ENCODE results near the gene PTDSS2. TPM values are rescaled to one million over a fixed set of nuclear protein-coding genes. Genes with fewer than 3 reads are reported as not detected.

The PTDSS2 gene
- total and polyA plus RNA-seq, 4 donors, result 5.1 to 15.6 (median 10.2) TPM

DNA sequence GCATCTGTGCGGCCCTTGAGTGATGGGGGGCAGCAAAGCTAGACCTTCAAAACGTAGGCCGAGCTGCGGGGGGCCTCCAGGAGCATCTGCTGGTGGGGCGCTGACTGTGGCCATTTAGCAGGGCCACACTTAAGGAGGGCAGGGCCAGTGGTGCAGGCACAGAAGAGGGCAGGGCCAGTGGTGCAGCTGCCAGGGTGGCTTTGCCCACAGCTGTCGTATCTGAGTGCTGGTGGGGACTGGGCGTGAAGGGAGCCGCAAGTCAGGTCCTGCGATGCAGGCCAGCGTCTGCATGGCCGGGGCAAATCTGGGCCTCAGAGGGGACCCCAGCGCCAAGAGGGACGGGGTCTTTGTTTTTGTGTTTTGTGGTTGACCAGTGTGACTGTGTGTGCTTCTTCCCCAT, 29.2 kb downstream of the PTDSS2 start:
- TF ChIP-seq FOXA1 (IDR thresholded peaks at IDR 0.05) (no peak), SP1 (IDR thresholded peaks at IDR 0.05) (no peak), HNF4A (conservative IDR thresholded peaks at IDR 0.05) (no peak), RAD21 (IDR thresholded peaks at IDR 0.05) (no peak), JUND (IDR thresholded peaks at IDR 0.05) (no peak), TAF1 (conservative IDR thresholded peaks at IDR 0.05) (no peak)
- TF ChIP-seq, protein P1, sequence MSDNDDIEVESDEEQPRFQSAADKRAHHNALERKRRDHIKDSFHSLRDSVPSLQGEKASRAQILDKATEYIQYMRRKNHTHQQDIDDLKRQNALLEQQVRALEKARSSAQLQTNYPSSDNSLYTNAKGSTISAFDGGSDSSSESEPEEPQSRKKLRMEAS (IDR thresholded peaks at IDR 0.05), result no peak
- TF ChIP-seq, protein P2, sequence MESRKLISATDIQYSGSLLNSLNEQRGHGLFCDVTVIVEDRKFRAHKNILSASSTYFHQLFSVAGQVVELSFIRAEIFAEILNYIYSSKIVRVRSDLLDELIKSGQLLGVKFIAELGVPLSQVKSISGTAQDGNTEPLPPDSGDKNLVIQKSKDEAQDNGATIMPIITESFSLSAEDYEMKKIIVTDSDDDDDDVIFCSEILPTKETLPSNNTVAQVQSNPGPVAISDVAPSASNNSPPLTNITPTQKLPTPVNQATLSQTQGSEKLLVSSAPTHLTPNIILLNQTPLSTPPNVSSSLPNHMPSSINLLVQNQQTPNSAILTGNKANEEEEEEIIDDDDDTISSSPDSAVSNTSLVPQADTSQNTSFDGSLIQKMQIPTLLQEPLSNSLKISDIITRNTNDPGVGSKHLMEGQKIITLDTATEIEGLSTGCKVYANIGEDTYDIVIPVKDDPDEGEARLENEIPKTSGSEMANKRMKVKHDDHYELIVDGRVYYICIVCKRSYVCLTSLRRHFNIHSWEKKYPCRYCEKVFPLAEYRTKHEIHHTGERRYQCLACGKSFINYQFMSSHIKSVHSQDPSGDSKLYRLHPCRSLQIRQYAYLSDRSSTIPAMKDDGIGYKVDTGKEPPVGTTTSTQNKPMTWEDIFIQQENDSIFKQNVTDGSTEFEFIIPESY (IDR thresholded peaks at IDR 0.05), result no peak
- Histone ChIP-seq H3K4me1 (ENCODE audit: control insufficient read depth in 4 of 4, insufficient read depth in 4 of 4, low read length in 3 of 4) (no peaks in the 10 kb centered on the region), H3K9me3 (ENCODE audit: control insufficient read depth in 4 of 4, low read length in 3 of 4) (no peaks in the 10 kb centered on the region), H3K4me3 (ENCODE audit: low read depth in 1 of 3, low read length in 3 of 3) (no peak overlapping the region), H3K27me3 (ENCODE audit: control insufficient read depth in 4 of 4, insufficient read depth in 4 of 4, low read length in 3 of 4) (no peaks in the 10 kb centered on the region), H3K36me3 (ENCODE audit: control insufficient read depth in 4 of 4, insufficient read depth in 3 of 4, low read depth in 1 of 4, low read length in 3 of 4) (no peaks in the 10 kb centered on the region), H3K27ac (ENCODE audit: low read depth in 1 of 2, low read length in 2 of 2) (no peak overlapping the region), H3K9ac (ENCODE audit: low read depth in 1 of 2, low read length in 2 of 2) (no peak overlapping the region)
- WGBS, result 95% methylated on average over 13 of the region's 13 CpGs
- no peak for DNase-seq (ENCODE audit: low spot score)

DNA sequence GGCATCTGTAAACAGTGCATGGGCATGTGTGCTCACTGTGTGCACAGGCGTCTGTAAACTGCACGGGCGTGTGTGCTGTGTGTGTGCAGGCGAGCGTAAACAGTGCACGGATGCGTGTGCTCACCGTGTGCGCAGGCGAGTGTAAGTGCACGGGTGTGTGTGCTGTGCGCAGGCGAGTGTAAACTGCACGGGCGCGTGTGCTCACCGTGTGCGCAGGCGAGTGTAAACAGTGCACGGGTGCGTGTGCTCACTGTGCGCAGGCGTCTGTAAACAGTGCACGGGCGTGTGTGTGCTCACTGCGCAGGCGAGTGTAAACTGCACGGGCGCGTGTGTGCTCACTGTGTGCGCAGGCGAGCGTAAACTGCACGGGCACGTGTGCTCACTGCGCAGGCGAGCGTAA, 34.5 kb downstream of the PTDSS2 start:
- H3K27ac ChIP-seq (ENCODE audit: low read depth in 1 of 2, low read length in 2 of 2), result no peak overlapping the region
- H3K9ac ChIP-seq (ENCODE audit: low read depth in 1 of 2, low read length in 2 of 2), result no peak overlapping the region
- TF ChIP-seq RXRA (IDR thresholded peaks at IDR 0.05), result no peak
- TF ChIP-seq TAF1 (conservative IDR thresholded peaks at IDR 0.05), result no peak
- no peak for TF ChIP-seq YY1 (IDR thresholded peaks at IDR 0.05)
- TF ChIP-seq, protein P1 (IDR thresholded peaks at IDR 0.05), result no peak
- no peak for TF ChIP-seq EGR1 (IDR thresholded peaks at IDR 0.05; ENCODE audit: low read depth in 2 of 2)
- no peaks in the 10 kb centered on the region for H3K9me3 ChIP-seq (ENCODE audit: control insufficient read depth in 4 of 4, low read length in 3 of 4)
- H3K36me3 ChIP-seq (ENCODE audit: control insufficient read depth in 4 of 4, insufficient read depth in 3 of 4, low read depth in 1 of 4, low read length in 3 of 4), result peaks cover 0 to 6% (median 1%) of the 10 kb centered on the region in 4 donors
- H3K4me3 ChIP-seq (ENCODE audit: low read depth in 1 of 3, low read length in 3 of 3), result no peak overlapping the region
- 97% methylated on average over 38 of the region's 38 CpGs for WGBS
- H3K4me1 ChIP-seq (ENCODE audit: control insufficient read depth in 4 of 4, insufficient read depth in 4 of 4, low read length in 3 of 4), result peaks cover 0 to 2% (median 0%) of the 10 kb centered on the region in 4 donors
- H3K27me3 ChIP-seq (ENCODE audit: control insufficient read depth in 4 of 4, insufficient read depth in 4 of 4, low read length in 3 of 4), result no peaks in the 10 kb centered on the region
- DNase-seq (ENCODE audit: low spot score), result no peak

DNA sequence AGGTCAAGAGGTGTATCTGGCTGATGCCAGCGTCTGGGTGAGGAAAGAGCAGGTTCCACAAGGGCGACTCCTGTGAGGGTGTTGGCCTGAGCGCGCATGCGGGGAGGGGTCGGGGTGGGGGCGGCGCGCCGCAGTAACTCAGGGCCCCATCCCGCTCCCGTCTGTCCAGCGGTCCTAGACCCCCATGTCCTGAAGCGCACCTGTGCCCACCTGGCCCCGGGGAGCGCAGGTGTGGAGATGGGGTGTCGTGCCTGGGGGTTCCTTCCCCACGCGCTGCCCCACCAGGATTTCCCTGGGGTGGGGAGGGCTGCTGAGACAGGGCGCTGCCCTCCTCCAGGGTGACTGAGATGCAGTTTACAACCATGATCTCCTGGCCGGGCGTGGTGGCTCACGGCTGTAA, 36.1 kb downstream of the PTDSS2 start:
- H3K36me3 ChIP-seq (ENCODE audit: control insufficient read depth in 4 of 4, insufficient read depth in 3 of 4, low read depth in 1 of 4, low read length in 3 of 4), result peaks cover 0 to 20% (median 6%) of the 10 kb centered on the region in 4 donors
- WGBS, result 95% methylated on average over 23 of the region's 23 CpGs

More for the DNA sequence above, 36.1 kb downstream of the PTDSS2 start:
- no peak for DNase-seq (ENCODE audit: low spot score)
- H3K27ac ChIP-seq (ENCODE audit: low read depth in 1 of 2, low read length in 2 of 2), result no peak overlapping the region
- no peak overlapping the region for H3K4me3 ChIP-seq (ENCODE audit: low read depth in 1 of 3, low read length in 3 of 3)
- no peaks in the 10 kb centered on the region for H3K27me3 ChIP-seq (ENCODE audit: control insufficient read depth in 4 of 4, insufficient read depth in 4 of 4, low read length in 3 of 4)
- H3K9ac ChIP-seq (ENCODE audit: low read depth in 1 of 2, low read length in 2 of 2), result no peak overlapping the region
- peaks cover 0 to 2% (median 0%) of the 10 kb centered on the region in 4 donors for H3K4me1 ChIP-seq (ENCODE audit: control insufficient read depth in 4 of 4, insufficient read depth in 4 of 4, low read length in 3 of 4)
- no peaks in the 10 kb centered on the region for H3K9me3 ChIP-seq (ENCODE audit: control insufficient read depth in 4 of 4, low read length in 3 of 4)
- TF ChIP-seq, protein P1 (IDR thresholded peaks at IDR 0.05), result no peak
- no peak for TF ChIP-seq YY1 (IDR thresholded peaks at IDR 0.05)
- TF ChIP-seq, protein P3, sequence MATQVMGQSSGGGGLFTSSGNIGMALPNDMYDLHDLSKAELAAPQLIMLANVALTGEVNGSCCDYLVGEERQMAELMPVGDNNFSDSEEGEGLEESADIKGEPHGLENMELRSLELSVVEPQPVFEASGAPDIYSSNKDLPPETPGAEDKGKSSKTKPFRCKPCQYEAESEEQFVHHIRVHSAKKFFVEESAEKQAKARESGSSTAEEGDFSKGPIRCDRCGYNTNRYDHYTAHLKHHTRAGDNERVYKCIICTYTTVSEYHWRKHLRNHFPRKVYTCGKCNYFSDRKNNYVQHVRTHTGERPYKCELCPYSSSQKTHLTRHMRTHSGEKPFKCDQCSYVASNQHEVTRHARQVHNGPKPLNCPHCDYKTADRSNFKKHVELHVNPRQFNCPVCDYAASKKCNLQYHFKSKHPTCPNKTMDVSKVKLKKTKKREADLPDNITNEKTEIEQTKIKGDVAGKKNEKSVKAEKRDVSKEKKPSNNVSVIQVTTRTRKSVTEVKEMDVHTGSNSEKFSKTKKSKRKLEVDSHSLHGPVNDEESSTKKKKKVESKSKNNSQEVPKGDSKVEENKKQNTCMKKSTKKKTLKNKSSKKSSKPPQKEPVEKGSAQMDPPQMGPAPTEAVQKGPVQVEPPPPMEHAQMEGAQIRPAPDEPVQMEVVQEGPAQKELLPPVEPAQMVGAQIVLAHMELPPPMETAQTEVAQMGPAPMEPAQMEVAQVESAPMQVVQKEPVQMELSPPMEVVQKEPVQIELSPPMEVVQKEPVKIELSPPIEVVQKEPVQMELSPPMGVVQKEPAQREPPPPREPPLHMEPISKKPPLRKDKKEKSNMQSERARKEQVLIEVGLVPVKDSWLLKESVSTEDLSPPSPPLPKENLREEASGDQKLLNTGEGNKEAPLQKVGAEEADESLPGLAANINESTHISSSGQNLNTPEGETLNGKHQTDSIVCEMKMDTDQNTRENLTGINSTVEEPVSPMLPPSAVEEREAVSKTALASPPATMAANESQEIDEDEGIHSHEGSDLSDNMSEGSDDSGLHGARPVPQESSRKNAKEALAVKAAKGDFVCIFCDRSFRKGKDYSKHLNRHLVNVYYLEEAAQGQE (IDR thresholded peaks at IDR 0.05), result no peak
- TF ChIP-seq JUND (IDR thresholded peaks at IDR 0.05), result no peak
- TF ChIP-seq HNF4G (IDR thresholded peaks at IDR 0.05), result no peak
- TF ChIP-seq FOXA1 (IDR thresholded peaks at IDR 0.05), result no peak
- TF ChIP-seq, protein P4, sequence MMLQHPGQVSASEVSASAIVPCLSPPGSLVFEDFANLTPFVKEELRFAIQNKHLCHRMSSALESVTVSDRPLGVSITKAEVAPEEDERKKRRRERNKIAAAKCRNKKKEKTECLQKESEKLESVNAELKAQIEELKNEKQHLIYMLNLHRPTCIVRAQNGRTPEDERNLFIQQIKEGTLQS (IDR thresholded peaks at IDR 0.05), result no peak
- TF ChIP-seq SP1 (IDR thresholded peaks at IDR 0.05), result no peak
